ENCODE results near the gene SHISA2.

- TF ChIP-seq POLR2A (IDR thresholded peaks at IDR 0.05) (no peak), CTCF (IDR thresholded peaks at IDR 0.05) (no peak)
These were observed 9.0 kb downstream of the SHISA2 start for GRCh38 chr13:26042785-26043184.
